Fibroblast of mammary gland (primary cell): ENCODE measurements around the gene LRP1-AS.
A peak's percentile ranks its signal among the peaks of the same experiment; 100 is the strongest.

Experiments
- DNase-seq: peaks from one replicate; pipeline ENCODE4 v3.0.0-alpha.2; 2010; ENCODE audit warnings: low read depth
- H3K4me3 ChIP-seq: 2 replicates; pipeline ENCODE4 v1.5.1; 2011; ENCODE audit warnings: low read depth, mild to moderate bottlenecking, low read length, moderate library complexity; ENCODE audit not compliant: control insufficient read depth
- TF ChIP-seq, protein P1 (sequence below): conservative IDR thresholded peaks from 2 replicates; pipeline ENCODE4 v1.5.1; 2011; ENCODE audit warnings: low read depth, low read length, inconsistent platforms; ENCODE audit not compliant: control insufficient read depth, insufficient read depth

LRP1-AS gene

DNA sequence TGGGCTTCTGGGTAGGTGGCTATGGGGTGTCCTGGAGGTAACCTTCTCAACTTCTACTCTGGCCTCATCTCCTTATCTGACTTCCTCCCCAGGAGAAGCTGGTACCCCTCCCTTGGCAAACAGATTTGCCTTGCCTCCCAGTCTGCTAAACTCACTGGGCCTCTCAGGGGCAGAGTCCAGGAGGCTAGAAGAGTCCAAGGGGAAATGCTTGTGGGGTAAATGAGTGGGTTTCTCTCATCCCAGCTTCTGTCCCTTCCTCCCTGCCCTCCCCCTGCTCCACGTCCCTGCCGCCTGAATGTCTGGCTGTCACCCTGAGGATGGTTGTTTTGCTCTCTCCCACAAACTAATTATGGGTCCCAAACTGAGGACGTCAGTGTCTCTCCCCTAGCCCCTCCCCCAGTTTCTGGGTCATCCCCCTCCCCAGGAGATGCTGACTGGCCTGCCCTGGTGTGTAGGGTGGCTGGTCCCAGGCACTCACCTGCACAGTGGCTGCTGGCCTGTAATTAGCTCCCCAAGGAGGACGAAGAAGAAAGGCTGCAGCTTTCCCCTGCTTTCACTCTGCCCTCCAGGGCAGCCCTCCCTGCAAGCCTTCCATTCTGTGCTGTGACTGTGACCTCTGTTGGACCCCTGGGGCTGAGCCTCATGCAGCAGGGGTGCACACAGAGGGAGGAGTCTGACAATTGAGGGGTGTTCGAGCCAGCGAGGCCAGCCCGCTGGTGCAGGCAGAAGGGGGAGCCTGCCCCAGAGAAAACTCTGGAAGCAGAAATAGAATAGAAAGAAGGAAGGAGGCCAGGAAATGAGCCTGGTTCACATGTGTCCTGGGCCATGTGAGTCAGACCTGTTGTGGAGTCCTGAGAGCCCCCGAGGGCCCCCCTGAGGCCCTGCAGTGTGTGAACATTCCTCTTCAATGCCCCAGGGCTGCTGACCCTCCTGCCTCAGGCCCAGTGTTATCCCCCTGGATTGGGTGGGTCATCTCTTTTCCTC, at the start of gene LRP1-AS:
LRP1-AS (minus strand) TSS at position 659 of the 984 bp plus-strand sequence.
- no peak within 1 kb of the TSS for H3K4me3 ChIP-seq
- DNase-seq: peak; percentile 88
- TF ChIP-seq, protein P1, sequence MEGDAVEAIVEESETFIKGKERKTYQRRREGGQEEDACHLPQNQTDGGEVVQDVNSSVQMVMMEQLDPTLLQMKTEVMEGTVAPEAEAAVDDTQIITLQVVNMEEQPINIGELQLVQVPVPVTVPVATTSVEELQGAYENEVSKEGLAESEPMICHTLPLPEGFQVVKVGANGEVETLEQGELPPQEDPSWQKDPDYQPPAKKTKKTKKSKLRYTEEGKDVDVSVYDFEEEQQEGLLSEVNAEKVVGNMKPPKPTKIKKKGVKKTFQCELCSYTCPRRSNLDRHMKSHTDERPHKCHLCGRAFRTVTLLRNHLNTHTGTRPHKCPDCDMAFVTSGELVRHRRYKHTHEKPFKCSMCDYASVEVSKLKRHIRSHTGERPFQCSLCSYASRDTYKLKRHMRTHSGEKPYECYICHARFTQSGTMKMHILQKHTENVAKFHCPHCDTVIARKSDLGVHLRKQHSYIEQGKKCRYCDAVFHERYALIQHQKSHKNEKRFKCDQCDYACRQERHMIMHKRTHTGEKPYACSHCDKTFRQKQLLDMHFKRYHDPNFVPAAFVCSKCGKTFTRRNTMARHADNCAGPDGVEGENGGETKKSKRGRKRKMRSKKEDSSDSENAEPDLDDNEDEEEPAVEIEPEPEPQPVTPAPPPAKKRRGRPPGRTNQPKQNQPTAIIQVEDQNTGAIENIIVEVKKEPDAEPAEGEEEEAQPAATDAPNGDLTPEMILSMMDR: no peak

GRCh38 chr12:57196956-57197355, 49.5 kb upstream of the LRP1-AS start:
- H3K4me3 ChIP-seq: no peak overlapping the region
- no peak for DNase-seq
- TF ChIP-seq, protein P1: no peak

DNA sequence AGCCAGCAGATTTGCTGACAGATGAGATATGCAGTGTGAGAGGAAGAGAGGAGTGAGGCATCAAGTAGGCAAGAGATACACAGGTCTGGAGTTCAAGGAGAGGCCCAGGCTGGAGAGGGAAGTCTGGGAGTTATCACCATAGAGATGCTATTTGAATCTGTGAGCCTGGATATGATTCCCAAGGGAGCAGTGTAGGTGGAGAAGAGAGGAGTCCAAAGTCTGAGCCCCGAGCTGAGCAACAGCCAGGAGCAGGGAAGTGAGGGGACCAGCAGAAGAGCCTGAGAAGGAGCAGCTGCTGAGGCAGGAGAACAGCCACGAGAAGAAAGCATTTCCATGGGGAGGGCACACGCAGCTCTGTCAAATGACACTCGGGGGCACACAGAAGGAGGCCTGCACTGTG, 49.0 kb upstream of the LRP1-AS start:
- no peak overlapping the region for H3K4me3 ChIP-seq
- DNase-seq: peak; percentile 33
- TF ChIP-seq, protein P1: no peak

DNA sequence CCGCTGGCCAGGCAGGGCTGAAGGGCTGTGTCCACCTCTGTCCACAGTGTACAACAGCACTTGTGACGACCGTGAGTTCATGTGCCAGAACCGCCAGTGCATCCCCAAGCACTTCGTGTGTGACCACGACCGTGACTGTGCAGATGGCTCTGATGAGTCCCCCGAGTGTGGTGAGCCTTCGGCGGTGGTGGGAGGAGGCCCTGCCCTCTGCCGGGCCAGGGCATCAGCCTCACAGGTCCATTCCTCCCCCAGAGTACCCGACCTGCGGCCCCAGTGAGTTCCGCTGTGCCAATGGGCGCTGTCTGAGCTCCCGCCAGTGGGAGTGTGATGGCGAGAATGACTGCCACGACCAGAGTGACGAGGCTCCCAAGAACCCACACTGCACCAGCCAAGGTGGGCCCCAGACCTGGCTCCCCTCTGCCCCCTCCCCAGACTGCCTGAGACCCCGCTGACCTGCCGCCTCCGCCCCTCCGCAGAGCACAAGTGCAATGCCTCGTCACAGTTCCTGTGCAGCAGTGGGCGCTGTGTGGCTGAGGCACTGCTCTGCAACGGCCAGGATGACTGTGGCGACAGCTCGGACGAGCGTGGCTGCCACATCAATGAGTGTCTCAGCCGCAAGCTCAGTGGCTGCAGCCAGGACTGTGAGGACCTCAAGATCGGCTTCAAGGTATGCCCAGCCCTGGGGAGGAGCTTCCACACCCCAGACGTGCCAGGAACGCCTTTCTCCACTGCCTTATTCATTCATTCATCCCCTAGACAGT, 48.4 kb upstream of the LRP1-AS start:
- H3K4me3 ChIP-seq: no peak overlapping the region
- DNase-seq: no peak
- TF ChIP-seq, protein P1: no peak

DNA sequence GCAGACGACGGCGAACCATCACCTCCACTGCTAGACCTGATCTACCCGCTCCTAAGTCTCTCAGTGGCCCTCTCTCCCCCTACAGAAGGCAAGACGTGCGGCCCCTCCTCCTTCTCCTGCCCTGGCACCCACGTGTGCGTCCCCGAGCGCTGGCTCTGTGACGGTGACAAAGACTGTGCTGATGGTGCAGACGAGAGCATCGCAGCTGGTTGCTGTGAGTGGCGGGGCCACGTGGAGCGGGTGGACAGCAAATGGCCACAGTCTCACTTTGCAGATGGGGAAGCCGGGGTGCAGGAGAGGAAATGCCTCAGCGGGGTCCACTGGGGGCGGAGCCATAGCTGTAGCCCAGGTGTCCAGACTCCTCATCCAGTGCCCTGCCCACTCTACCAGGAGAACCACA, 47.8 kb upstream of the LRP1-AS start:
- TF ChIP-seq, protein P1: no peak
- H3K4me3 ChIP-seq: no peak overlapping the region
- DNase-seq: no peak

DNA sequence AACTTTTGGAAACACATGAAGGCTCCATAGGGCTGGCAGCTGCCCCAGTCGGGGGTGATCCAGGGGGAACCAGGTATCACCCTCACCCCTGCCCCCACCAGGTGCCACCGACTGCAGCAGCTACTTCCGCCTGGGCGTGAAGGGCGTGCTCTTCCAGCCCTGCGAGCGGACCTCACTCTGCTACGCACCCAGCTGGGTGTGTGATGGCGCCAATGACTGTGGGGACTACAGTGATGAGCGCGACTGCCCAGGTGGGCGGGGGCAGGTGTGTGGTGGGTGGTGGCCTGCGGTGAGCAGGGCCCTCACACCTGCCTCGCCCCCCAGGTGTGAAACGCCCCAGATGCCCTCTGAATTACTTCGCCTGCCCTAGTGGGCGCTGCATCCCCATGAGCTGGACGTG, 46.8 kb upstream of the LRP1-AS start:
- H3K4me3 ChIP-seq: no peak overlapping the region
- DNase-seq: no peak
- TF ChIP-seq, protein P1: no peak
